Liver (tissue), 3 donors: ENCODE measurements around the gene RTN4RL2.

Experiments
- CTCF ChIP-seq: fragments of 150-350 bp; IDR thresholded peaks from 2 replicates; pipeline ENCODE4 v1.5.1; 2017; ENCODE audit warnings: improper control_type of control experiment, low read depth, low read length; ENCODE audit not compliant: missing input control
- EGR1 ChIP-seq, 2 donors: IDR thresholded peaks; 2 replicates each; pipeline ENCODE4 v1.6.1; 2016 to 2018; ENCODE audit warnings: antibody characterized with exemption in 2 of 2, low read depth in 2 of 2
- FOXA1 ChIP-seq: IDR thresholded peaks from 2 replicates; pipeline ENCODE4 v1.6.1; 2016; ENCODE audit warnings: antibody characterized with exemption
- GABPA ChIP-seq, 2 donors: IDR thresholded peaks in 1 of 2; conservative IDR thresholded peaks in 1 of 2; 2 replicates each; pipeline ENCODE4 v1.6.1; 2016; ENCODE audit warnings: antibody characterized with exemption in 2 of 2, mild to moderate bottlenecking in 1 of 2, moderate library complexity in 1 of 2
- JUND ChIP-seq, 2 donors: IDR thresholded peaks; 2 replicates each; pipeline ENCODE4 v1.6.1; 2016; ENCODE audit warnings: antibody characterized with exemption in 2 of 2
- MAX ChIP-seq: IDR thresholded peaks from 2 replicates; pipeline ENCODE4 v1.6.1; 2016; ENCODE audit warnings: antibody characterized with exemption
- RAD21 ChIP-seq, 2 donors: IDR thresholded peaks; 2 replicates each; pipeline ENCODE4 v1.6.1; 2016; ENCODE audit warnings: antibody characterized with exemption in 2 of 2, mild to moderate bottlenecking in 2 of 2
- REST ChIP-seq: IDR thresholded peaks from 2 replicates; pipeline ENCODE4 v1.6.1; 2016; ENCODE audit warnings: antibody characterized with exemption, mild to moderate bottlenecking
- RXRA ChIP-seq, 2 donors: IDR thresholded peaks; 2 replicates each; pipeline ENCODE4 v1.6.1; 2017 to 2018; ENCODE audit warnings: antibody characterized with exemption in 2 of 2, mild to moderate bottlenecking in 1 of 2
- SP1 ChIP-seq: IDR thresholded peaks from 2 replicates; pipeline ENCODE4 v1.6.1; 2018; ENCODE audit warnings: antibody characterized with exemption, mild to moderate bottlenecking
- TAF1 ChIP-seq: conservative IDR thresholded peaks from 2 replicates; pipeline ENCODE4 v1.6.1; 2016; ENCODE audit warnings: antibody characterized with exemption, mild to moderate bottlenecking
- YY1 ChIP-seq: IDR thresholded peaks from 2 replicates; pipeline ENCODE4 v1.6.1; 2016; ENCODE audit warnings: antibody characterized with exemption, mild to moderate bottlenecking
- donor health status: healthy.
- donor health status: healthy.

- TF ChIP-seq RAD21 (IDR thresholded peaks at IDR 0.05): no peak
- TF ChIP-seq CTCF: no peak
- no peak for TF ChIP-seq REST
- no peak for TF ChIP-seq FOXA1
- TF ChIP-seq GABPA (IDR thresholded peaks at IDR 0.05 in 1 of 2, conservative IDR thresholded peaks at IDR 0.05 in 1 of 2): no peak
- no peak for TF ChIP-seq YY1
- no peak for TF ChIP-seq RXRA (IDR thresholded peaks at IDR 0.05)
- TF ChIP-seq SP1: no peak
- TF ChIP-seq MAX: no peak
- TF ChIP-seq TAF1: no peak
- no peak for TF ChIP-seq JUND (IDR thresholded peaks at IDR 0.05)
- TF ChIP-seq EGR1 (IDR thresholded peaks at IDR 0.05; ENCODE audit: low read depth in 2 of 2): no peak
Observed at GRCh38 chr11:57439786-57440185, 20.5 kb upstream of the RTN4RL2 start.
